HEK293T (cell line): ENCODE measurements around the gene MEF2D.

Experiments
- ARNT ChIP-seq: fragments of 450-650 bp; IDR thresholded peaks from 2 replicates; pipeline ENCODE4 v1.6.1; 2017; ENCODE audit warnings: mild to moderate bottlenecking
- BHLHE40 ChIP-seq: fragments of 450-650 bp; IDR thresholded peaks from 2 replicates; pipeline ENCODE4 v1.6.1; 2016; ENCODE audit warnings: mild to moderate bottlenecking, moderate library complexity, borderline replicate concordance
- FOXA1 ChIP-seq: fragments of 450-650 bp; IDR thresholded peaks from 2 replicates; pipeline ENCODE4 v1.6.1; 2016; ENCODE audit warnings: mild to moderate bottlenecking
- FOXK2 ChIP-seq: fragments of 450-650 bp; IDR thresholded peaks from 2 replicates; pipeline ENCODE4 v1.6.1; 2016; ENCODE audit warnings: mild to moderate bottlenecking
- FOXM1 ChIP-seq: fragments of 450-650 bp; IDR thresholded peaks from 2 replicates; pipeline ENCODE4 v1.6.1; 2017; ENCODE audit warnings: mild to moderate bottlenecking, borderline replicate concordance
- HDGF ChIP-seq: fragments of 450-650 bp; IDR thresholded peaks from 2 replicates; pipeline ENCODE4 v1.6.1; 2017; ENCODE audit warnings: antibody characterized with exemption, borderline replicate concordance
- L3MBTL2 ChIP-seq: fragments of 450-650 bp; conservative IDR thresholded peaks from 2 replicates; pipeline ENCODE4 v1.6.1; 2016; ENCODE audit warnings: mild to moderate bottlenecking
- NFRKB ChIP-seq: fragments of 450-650 bp; IDR thresholded peaks from 2 replicates; pipeline ENCODE4 v1.6.1; 2016; ENCODE audit warnings: mild to moderate bottlenecking, moderate library complexity
- SP1 ChIP-seq: fragments of 450-650 bp; IDR thresholded peaks from 2 replicates; pipeline ENCODE4 v1.6.1; 2017
- SUZ12 ChIP-seq: fragments of 450-650 bp; IDR thresholded peaks from 2 replicates; pipeline ENCODE4 v1.6.1; 2016; ENCODE audit warnings: mild to moderate bottlenecking
- TARDBP ChIP-seq: fragments of 450-650 bp; IDR thresholded peaks from 2 replicates; pipeline ENCODE4 v1.6.1; 2016
- ZNF384 ChIP-seq: fragments of 450-650 bp; IDR thresholded peaks from 2 replicates; pipeline ENCODE4 v1.6.1; 2016
- TF ChIP-seq, protein P1 (sequence below): fragments of 450-650 bp; IDR thresholded peaks from 2 replicates; pipeline ENCODE4 v1.6.1; 2016

DNA sequence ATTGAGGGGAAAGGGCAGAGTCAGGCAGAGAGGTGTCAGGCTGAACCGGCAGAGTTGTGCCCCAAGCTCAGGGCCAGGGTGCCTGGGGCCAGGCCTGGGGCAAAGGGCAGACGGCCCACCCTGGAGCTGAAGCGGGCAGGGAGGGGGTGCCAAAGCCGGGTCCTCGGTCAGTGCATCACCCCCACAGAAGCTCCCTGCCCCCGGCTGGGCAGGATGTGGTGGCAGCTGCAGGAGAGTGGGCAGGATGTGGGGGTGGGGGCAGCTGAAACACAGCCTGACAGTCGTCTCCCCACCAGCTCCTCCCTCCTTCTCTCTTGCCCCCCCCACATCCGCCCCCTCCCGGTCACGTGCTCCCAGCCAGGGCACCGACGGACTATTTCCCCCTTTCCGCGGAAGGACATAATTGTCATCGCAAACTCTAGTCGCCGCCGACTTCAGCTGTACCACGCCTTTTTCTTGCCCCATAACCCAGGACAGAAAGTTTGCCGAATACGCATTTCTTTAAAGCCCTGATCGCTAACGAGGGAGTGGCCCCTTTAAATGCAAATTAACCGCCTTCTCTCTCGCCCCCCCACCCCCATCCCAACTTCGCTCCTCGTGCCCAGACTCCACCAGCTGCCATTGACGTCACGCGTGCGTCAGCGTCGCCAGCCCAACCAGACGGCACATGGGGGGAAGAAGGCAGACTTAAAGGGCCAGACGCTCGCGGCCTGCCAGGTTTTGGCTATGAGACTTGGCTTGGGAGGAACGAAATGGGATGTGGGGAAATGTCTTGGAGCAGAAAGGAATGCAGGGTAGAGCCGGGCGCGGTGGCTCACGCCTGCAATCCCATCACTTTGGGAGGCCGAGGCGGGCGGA, 4.5 kb upstream of the MEF2D start:
- TF ChIP-seq L3MBTL2: peak; percentile 100
- TF ChIP-seq ARNT: no peak
- TF ChIP-seq ZNF384: no peak
- TF ChIP-seq HDGF: no peak
- TF ChIP-seq FOXK2: no peak
- TF ChIP-seq FOXM1: peak; percentile 94
- no peak for TF ChIP-seq BHLHE40
- no peak for TF ChIP-seq NFRKB
- no peak for TF ChIP-seq FOXA1
- no peak for TF ChIP-seq SUZ12
- TF ChIP-seq SP1: no peak
- TF ChIP-seq TARDBP: no peak; the same call in 1 of the 2 replicates
- TF ChIP-seq, protein P1, sequence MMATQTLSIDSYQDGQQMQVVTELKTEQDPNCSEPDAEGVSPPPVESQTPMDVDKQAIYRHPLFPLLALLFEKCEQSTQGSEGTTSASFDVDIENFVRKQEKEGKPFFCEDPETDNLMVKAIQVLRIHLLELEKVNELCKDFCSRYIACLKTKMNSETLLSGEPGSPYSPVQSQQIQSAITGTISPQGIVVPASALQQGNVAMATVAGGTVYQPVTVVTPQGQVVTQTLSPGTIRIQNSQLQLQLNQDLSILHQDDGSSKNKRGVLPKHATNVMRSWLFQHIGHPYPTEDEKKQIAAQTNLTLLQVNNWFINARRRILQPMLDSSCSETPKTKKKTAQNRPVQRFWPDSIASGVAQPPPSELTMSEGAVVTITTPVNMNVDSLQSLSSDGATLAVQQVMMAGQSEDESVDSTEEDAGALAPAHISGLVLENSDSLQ: peak; percentile 56; the same call in 1 of the 2 replicates
